Activated CD4-positive, alpha-beta T cell treated with anti-CD3 and anti-CD28 coated beads, Interleukin-10, Interleukin-2, amounts not matched to agents 100 ng/mL and 50 ng/mL, durations not matched to agents 16 hours and 8 hours (primary cell): ENCODE results near the gene OLA1.
"Not testable (repeated sequence)": the region's sequence is repeated elsewhere in the genome, so short reads cannot be mapped to it uniquely, and the experiment has no call there.

Source experiments
- DNase-seq: peaks from one replicate; pipeline ENCODE4 v3.0.0-alpha.2; 2020

OLA1 gene

GRCh38 chr2:174248187-174248997, at the start of gene OLA1:
Gene OLA1 (minus strand): TSS chr2:174248532. CDS start chr2:174246815, 1,717 bp downstream.
- DNase-seq, result peak; percentile 98

- no peak for DNase-seq
Observed at GRCh38 chr2:174292908-174293307, 44.6 kb upstream of the OLA1 start.

- DNase-seq, result no peak
Observed at GRCh38 chr2:174286172-174286571, 37.8 kb upstream of the OLA1 start.

GRCh38 chr2:174282441-174282840, 34.1 kb upstream of the OLA1 start:
- no peak for DNase-seq

- DNase-seq, result no peak
Observed at GRCh38 chr2:174281736-174282135, 33.4 kb upstream of the OLA1 start.

- no peak for DNase-seq
Observed at GRCh38 chr2:174280596-174280995, 32.3 kb upstream of the OLA1 start.

GRCh38 chr2:174270263-174270662, 21.9 kb upstream of the OLA1 start:
- DNase-seq, result not testable (repeated sequence)

- no peak for DNase-seq
Observed at GRCh38 chr2:174266288-174266687, 18.0 kb upstream of the OLA1 start.

GRCh38 chr2:174263997-174264396, 15.7 kb upstream of the OLA1 start:
- no peak for DNase-seq

- DNase-seq, result no peak
Observed at GRCh38 chr2:174259981-174260380, 11.6 kb upstream of the OLA1 start.

- no peak for DNase-seq
Observed at GRCh38 chr2:174254267-174254666, 5.9 kb upstream of the OLA1 start.

- no peak for DNase-seq
Observed at GRCh38 chr2:174248998-174249592, 763 bp upstream of the OLA1 start.

GRCh38 chr2:174247474-174248186, 702 bp downstream of the OLA1 start:
- DNase-seq, result no peak

GRCh38 chr2:174246944-174247381, 1.4 kb downstream of the OLA1 start:
- no peak for DNase-seq

GRCh38 chr2:174245628-174246027, 2.7 kb downstream of the OLA1 start:
- not testable (repeated sequence) for DNase-seq

- DNase-seq, result no peak
Observed at GRCh38 chr2:174245065-174245464, 3.3 kb downstream of the OLA1 start.

- no peak for DNase-seq
Observed at GRCh38 chr2:174243812-174244211, 4.5 kb downstream of the OLA1 start.

- no peak for DNase-seq
Observed at GRCh38 chr2:174240097-174240496, 8.2 kb downstream of the OLA1 start.

GRCh38 chr2:174236429-174236828, 11.9 kb downstream of the OLA1 start:
- DNase-seq, result no peak

GRCh38 chr2:174235680-174236079, 12.7 kb downstream of the OLA1 start:
- no peak for DNase-seq

- DNase-seq, result no peak
Observed at GRCh38 chr2:174233771-174234275, 14.5 kb downstream of the OLA1 start.

GRCh38 chr2:174227748-174228147, 20.6 kb downstream of the OLA1 start:
- DNase-seq, result no peak

GRCh38 chr2:174224665-174225288, 23.6 kb downstream of the OLA1 start:
- DNase-seq, result no peak
